OCI-LY1 (cell line): ENCODE measurements around the gene GATC.

Source experiments
- EZH2 ChIP-seq: fragments of 200-600 bp; sonication (generic), shearing (Covaris generic); IDR thresholded peaks from 2 replicates; pipeline ENCODE4 v1.8.0; 2017; ENCODE audit warnings: borderline replicate concordance, mixed run types, mild to moderate bottlenecking, antibody characterized with exemption, low read length, moderate library complexity, mixed read lengths
- TF ChIP-seq, protein P1 (sequence below): fragments of 200-600 bp; sonication (generic), shearing (Covaris generic); IDR thresholded peaks from 2 replicates; pipeline ENCODE4 v1.5.1; 2017; ENCODE audit warnings: mild to moderate bottlenecking, antibody characterized with exemption, low read length, moderate library complexity, mixed read lengths

DNA sequence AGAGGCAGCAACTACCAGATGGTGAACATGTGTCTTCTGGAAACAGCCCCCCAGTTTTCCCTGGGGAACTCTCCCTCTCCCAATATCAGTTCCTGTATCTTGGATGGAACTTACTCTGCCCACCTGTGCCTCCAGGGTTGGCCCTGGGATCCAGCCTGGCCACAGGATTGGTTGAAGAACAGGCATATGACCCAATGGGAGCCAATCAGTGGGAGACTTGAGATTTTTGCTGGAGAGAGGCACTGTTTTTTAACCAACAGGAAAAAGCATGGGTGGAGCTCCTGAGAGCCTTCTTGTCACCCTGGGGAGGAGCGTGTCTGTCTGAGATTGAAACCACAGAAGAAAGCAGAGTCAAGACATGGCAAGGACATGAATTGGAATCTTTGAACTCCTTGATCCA lies 42.0 kb upstream of the GATC start:
- TF ChIP-seq, protein P1, sequence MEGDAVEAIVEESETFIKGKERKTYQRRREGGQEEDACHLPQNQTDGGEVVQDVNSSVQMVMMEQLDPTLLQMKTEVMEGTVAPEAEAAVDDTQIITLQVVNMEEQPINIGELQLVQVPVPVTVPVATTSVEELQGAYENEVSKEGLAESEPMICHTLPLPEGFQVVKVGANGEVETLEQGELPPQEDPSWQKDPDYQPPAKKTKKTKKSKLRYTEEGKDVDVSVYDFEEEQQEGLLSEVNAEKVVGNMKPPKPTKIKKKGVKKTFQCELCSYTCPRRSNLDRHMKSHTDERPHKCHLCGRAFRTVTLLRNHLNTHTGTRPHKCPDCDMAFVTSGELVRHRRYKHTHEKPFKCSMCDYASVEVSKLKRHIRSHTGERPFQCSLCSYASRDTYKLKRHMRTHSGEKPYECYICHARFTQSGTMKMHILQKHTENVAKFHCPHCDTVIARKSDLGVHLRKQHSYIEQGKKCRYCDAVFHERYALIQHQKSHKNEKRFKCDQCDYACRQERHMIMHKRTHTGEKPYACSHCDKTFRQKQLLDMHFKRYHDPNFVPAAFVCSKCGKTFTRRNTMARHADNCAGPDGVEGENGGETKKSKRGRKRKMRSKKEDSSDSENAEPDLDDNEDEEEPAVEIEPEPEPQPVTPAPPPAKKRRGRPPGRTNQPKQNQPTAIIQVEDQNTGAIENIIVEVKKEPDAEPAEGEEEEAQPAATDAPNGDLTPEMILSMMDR, result no peak
- no peak for TF ChIP-seq EZH2
